ENCODE data around the gene FAM89A. TPM values are rescaled to one million over a fixed set of nuclear protein-coding genes. Genes with fewer than 3 reads are reported as not detected.

FAM89A gene
- total RNA-seq = 10 to 100 TPM; 19.8 to 20.8 TPM
- long read RNA-seq, partial matches to known transcripts = 0 of 1 reads
- long read RNA-seq, other reads (novel, unspliced or antisense) = 1 of 1 reads

DNA sequence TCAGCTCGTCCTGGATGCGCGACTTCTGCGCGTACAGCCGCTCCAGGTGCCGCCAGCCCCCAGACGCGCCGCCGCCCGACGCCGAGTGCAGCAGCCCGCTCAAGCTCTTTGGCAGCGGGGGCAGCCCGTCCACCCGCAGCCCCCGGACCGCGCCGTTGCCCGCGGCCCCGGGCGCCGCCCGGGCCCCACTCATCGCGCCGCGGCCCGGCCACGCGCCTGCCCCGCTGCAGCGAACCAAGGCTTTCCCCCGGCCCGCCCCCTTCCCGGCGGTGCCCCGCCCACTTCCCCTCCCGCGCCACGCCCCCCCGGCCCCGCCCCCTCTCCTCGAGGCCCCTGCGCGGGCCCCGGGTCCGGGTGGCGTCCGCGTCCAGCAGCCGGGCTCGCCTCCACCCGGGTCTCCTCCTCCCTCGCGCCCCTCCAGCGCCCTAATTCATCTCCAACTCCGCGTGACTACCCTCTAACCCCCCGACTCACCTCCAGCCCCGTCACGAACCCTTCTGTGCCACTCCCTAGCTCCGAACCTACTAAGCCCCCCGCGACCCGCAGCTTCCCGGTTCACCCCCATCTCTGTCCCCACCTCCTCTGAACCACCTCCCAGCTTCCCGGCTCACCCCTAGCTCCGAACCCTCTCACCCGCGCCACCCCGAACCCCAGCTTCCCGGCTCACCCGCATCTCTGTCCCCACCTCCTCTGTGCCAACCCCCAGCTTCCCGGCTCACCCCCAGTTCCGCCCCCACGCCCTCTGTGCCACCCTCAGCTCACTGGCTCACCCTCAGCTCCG, at the start of gene FAM89A:
FAM89A (minus strand) TSS at position 236 of the 781 bp plus-strand sequence; CDS start at position 193, 43 bp downstream.
- DNase-seq = peak; percentile 76
- intact Hi-C loops (cut with DNase I) = no loop called here

DNA sequence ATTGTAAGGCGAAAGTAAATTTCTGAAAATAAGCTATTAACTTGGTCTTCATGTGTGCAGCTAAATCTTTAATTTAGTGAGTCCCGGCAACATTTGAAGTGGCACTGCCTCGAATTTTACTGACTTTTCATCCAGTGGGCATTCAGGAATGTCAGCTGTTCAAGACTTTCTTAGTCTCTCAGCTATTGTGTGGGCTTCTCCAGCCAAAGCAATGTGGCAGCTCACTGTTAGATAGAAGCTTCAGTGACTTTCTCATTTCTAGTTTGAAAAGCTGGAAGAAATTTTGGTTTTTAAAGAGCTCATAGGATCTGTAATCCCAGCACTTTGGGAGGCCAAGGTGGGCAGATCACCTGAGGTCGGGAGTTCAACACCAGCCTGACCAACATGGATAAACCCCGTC, 44.3 kb upstream of the FAM89A start:
- intact Hi-C loops (cut with DNase I) = no loop called here
- ATAC-seq (no peak), DNase-seq (no peak)

More for the DNA sequence above, at the start of gene FAM89A:
- ATAC-seq = peak; percentile 88 to 89

- ATAC-seq (no peak), DNase-seq (no peak)
- intact Hi-C loops (cut with DNase I) = no loop called here
Observed at GRCh38 chr1:231079163-231079562, 39.1 kb upstream of the FAM89A start.

GRCh38 chr1:231078250-231078649, 38.2 kb upstream of the FAM89A start:
- intact Hi-C loops (cut with DNase I) = no loop called here
- DNase-seq (no peak), ATAC-seq (no peak)

GRCh38 chr1:231076802-231077201, 36.7 kb upstream of the FAM89A start:
- intact Hi-C loops (cut with DNase I) = no loop called here
- DNase-seq (no peak), ATAC-seq (no peak)

- intact Hi-C loops (cut with DNase I) = no loop called here
- no peak for DNase-seq
Observed at GRCh38 chr1:231075497-231075896, 35.4 kb upstream of the FAM89A start.

DNA sequence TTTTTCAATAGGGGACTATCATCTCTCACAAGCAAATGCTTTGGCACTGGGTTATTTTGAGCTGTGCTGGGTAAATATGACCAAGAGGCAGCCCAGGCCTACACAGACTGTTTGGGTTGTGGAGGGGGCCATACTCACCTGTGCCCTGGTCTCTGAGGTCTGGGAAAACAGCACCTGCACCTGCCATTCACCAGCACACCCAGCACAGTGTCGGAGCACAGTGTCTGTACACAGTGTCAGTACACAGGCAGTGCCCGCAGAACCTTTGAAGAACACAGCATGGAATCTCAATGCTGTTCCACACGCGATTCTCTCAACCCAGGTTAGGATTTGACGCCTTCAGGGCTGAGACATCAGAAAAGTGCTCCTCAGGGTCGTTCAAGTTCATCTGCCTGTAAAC, 35.0 kb upstream of the FAM89A start:
- DNase-seq (no peak), ATAC-seq (no peak)
- intact Hi-C loops (cut with DNase I) = no loop called here

More at GRCh38 chr1:231075497-231075896, 35.4 kb upstream of the FAM89A start:
- no peak for ATAC-seq

GRCh38 chr1:231074046-231074445, 34.0 kb upstream of the FAM89A start:
- ATAC-seq (no peak), DNase-seq (no peak)
- intact Hi-C loops (cut with DNase I) = no loop called here

- DNase-seq (no peak), ATAC-seq (no peak)
- intact Hi-C loops (cut with DNase I) = no loop called here
Observed at GRCh38 chr1:231073331-231073730, 33.3 kb upstream of the FAM89A start.

GRCh38 chr1:231072502-231073094, 32.5 kb upstream of the FAM89A start:
- ATAC-seq (no peak), DNase-seq (no peak)
- intact Hi-C loops (cut with DNase I) = no loop called here

- DNase-seq (peak; percentile 27), ATAC-seq (no peak)
- intact Hi-C loops (cut with DNase I) = no loop called here
Observed at GRCh38 chr1:231072041-231072440, 32.0 kb upstream of the FAM89A start.

DNA sequence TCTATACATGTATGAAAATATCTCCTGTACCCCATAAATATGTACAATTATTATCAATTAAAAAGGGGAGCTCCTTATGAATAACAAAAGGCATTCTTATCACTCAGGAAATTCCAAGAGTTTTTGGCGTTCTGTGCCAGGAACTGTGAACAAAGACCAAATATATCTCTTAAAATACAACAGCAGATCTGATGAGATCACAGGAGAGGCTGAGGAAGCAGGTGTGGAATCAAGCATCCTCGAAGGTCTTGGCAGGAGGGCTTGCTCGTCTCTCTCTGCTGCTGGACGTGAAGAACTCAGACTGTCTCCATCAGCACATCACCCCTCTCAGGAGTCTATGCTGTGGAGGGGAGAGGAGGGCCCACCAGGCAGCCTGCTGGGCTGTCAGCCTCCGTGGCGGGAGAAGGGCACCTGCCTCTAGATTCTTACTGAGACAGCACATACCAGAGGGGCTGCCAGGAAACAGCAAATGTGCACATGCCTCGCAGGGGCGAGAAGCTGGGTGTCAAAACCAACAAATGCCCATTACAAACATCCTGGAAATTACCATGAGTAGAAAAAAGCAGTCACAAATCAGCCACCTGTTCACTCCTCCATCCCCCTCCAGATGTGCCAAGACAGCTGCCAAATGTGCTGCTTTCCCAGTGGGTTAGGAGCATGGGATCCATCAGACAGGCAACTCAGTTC, 30.8 kb upstream of the FAM89A start:
- intact Hi-C loops (cut with DNase I) = no loop called here
- DNase-seq = no peak
- peak in 1 of 2 donors; percentile 18 for ATAC-seq

- DNase-seq (no peak), ATAC-seq (no peak)
- intact Hi-C loops (cut with DNase I) = no loop called here
Observed at GRCh38 chr1:231069333-231069732, 29.3 kb upstream of the FAM89A start.

- DNase-seq (no peak), ATAC-seq (no peak)
- intact Hi-C loops (cut with DNase I) = no loop called here
Observed at GRCh38 chr1:231068762-231069161, 28.7 kb upstream of the FAM89A start.

- intact Hi-C loops (cut with DNase I) = no loop called here
- peak in 1 of 2 donors; percentile 43 for ATAC-seq
- no peak for DNase-seq
Observed at GRCh38 chr1:231065510-231066241, 25.6 kb upstream of the FAM89A start.

DNA sequence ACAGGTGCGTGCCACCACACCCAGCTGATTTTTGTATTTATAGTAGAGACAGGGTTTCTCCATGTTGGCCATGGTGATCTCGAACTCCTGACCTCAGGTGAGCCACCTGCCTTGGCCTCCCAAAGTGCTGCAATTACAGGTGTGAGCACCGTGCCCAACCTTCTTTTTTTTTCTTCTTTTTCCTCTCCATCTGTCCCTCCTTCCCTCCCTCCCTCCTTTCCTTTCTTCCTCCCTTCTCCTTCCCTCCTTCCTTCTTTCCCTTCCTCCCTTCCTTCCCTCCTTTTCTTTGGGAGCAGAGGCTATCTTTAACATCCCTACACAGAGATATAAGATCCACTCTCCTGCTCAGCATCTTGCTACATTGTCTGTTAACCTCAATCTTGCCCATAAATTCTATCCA, 24.4 kb upstream of the FAM89A start:
- DNase-seq (no peak), ATAC-seq (no peak)
- intact Hi-C loops (cut with DNase I) = no loop called here

- intact Hi-C loops (cut with DNase I) = no loop called here
- DNase-seq (no peak), ATAC-seq (no peak)
Observed at GRCh38 chr1:231063331-231063730, 23.3 kb upstream of the FAM89A start.

DNA sequence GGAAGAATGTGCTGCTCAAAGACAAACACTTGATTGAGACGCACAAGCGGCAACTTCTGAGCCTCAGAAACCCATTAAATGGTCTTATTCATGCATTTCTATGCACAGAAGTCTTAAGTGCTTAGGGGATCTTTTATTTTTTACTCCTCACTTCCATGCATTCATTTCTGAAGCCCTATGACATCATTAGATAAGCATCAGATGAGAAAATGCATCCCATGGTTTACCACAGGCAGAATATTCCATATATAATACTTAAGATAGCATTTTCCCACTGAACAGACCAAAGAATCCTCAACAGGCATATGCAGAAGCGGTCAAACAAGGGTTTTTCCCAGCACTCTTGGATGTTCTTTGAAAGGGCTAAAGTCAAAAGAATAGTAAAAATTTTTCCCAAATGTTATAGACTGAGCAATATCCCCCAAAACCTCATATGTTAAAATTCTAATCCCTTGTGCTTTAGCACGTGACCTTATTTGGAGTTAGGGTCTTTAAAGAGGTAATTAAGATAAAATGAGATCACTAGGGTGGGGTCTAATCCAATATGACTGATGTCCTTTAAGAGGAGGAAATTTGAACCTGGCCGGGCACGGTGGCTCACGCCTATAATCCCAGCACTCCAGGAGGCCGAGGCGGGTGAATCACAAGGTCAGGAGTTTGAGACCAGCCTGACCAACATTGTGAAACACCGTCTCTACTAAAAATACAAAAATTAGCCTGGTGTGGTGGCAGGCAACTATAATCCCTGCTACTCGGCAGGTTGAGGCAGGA, 22.6 kb upstream of the FAM89A start:
- no peak for DNase-seq
- intact Hi-C loops (cut with DNase I) = no loop called here
- no peak for ATAC-seq

All from left cardiac atrium (tissue), 4 donors.